Right lobe of liver (tissue), 6 donors: ENCODE measurements around the gene CAMK1G. TPM values are rescaled to one million over a fixed set of nuclear protein-coding genes. Genes with fewer than 3 reads are reported as not detected.

Source experiments
- ATAC-seq, 4 donors: fragments of 200-7000 bp; cut with Tn5 transposase; one replicate each; pipeline ENCODE4 v1.9.1; 2020; ENCODE audit warnings: mild to moderate bottlenecking in 4 of 4, moderate library complexity in 4 of 4
- DNase-seq, 3 donors: peaks; one replicate each; pipeline ENCODE4 v3.0.0-alpha.2; 2020
- H3K27ac ChIP-seq, 3 donors: fragments of 200-600 bp; one replicate each; pipeline ENCODE4 v1.8.0; 2022
- H3K27me3 ChIP-seq, 2 donors: fragments of 200-600 bp; one replicate each; pipeline ENCODE4 v1.8.0; 2022
- H3K36me3 ChIP-seq, 4 donors: fragments of 200-600 bp; sonication (generic) in 1 of 4; one replicate each; pipeline versions ENCODE4 v1.5.1 to v1.8.0; 2017 to 2022; ENCODE audit warnings: control low read depth in 1 of 4
- H3K4me1 ChIP-seq, 4 donors: fragments of 200-600 bp; sonication (generic) in 1 of 4; one replicate each; pipeline versions ENCODE4 v1.5.1 to v1.8.0; 2017 to 2022; ENCODE audit warnings: control low read depth in 1 of 4
- H3K4me3 ChIP-seq, 3 donors: fragments of 200-600 bp; one replicate each; pipeline ENCODE4 v1.8.0; 2022
- H3K9me3 ChIP-seq, 4 donors: fragments of 200-600 bp; sonication (generic) in 1 of 4; one replicate each; pipeline versions ENCODE4 v1.5.1 to v1.8.0; 2017 to 2022; ENCODE audit warnings: control low read depth in 1 of 4
- CTCF ChIP-seq, 4 donors: fragments of 200-600 bp in 3 of 4; fragments of 450-650 bp in 1 of 4; IDR thresholded peaks; one replicate each; pipeline versions ENCODE4 v1.5.1 to v1.8.0; 2016 to 2022; ENCODE audit warnings: antibody characterized with exemption in 4 of 4, mild to moderate bottlenecking in 2 of 4
- POLR2A ChIP-seq: fragments of 450-650 bp; IDR thresholded peaks from one replicate; pipeline ENCODE4 v1.6.1; 2017; ENCODE audit warnings: antibody characterized with exemption, mild to moderate bottlenecking
- WGBS: methylation state at CpG from one replicate; pipeline ENCODE4 v1.1.6; 2018; ENCODE audit warnings: low coverage, low lambda C conversion rate; ENCODE audit not compliant: insufficient coverage; ENCODE audit errors: missing lambda C conversion rate; 5-methylcytosine and 5-hydroxymethylcytosine counted together
- intact Hi-C, 2 donors: fragments of 100-400 bp; cut with DNase I; formaldehyde crosslinking; loops; one replicate each; pipeline versions ENCODE4 v1.11.2 to v1.14.1; 2022
- total RNA-seq, 6 experiments: library from RNA; depleted of rRNA in 2 of 6; stranded (reverse); fragments of >200 nt in 2 of 6; fragmentation: NEBNext Ultra II Directional in 3 of 6; extraction: Animal tissue kit (Norgen Biotek cat#: 25700) in 3 of 6; gene quantifications; one replicate each; pipeline versions ENCODE4 v1.1.0 to v1.2.4, GENCODE V29; 2016 to 2023
- donor health status: DM: no; HTN: yes; CAD: no.
- donor health status: DM: no; HTN: no; CAD: no.
- donor health status: DM: no; HTN: no; CAD: no.
- donor health status: DM: no; HTN: yes; CAD: no.
- donor health status: DM: no; HTN: yes; CAD: no.

CAMK1G gene
- total RNA-seq, 6 experiments from 2014 or later: 0.17 to 0.80 (median 0.37) TPM; not detected in 2

DNA sequence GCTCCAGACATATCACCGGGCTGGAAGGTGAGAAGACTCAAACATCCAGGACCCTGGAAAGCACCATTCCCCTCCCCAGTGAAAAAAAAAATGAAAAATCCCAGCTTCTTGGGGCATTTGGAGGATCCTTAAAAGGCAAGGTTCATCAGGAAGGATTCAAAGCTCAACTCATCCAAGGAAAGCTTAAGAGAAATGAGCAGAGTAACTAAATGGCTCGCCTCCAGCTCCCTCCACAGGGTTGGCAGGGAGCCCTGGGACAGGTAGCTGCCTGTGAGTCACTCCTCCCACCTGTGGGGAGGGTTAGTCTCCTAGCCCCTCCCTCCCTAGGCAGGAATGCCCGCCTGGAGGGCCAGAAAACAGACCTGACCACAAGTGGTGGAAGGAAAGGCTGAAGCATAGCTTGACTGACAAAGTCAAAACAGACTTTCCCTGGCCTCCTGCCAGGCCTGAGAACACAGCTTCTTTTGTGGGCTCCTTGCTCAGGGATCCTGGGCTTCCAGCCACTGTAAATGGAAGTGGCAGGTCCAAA is 69.4 kb downstream of the CAMK1G start:
- Histone ChIP-seq H3K9me3 (no peaks in the 10 kb centered on the region), H3K27me3 (no peaks in the 10 kb centered on the region), H3K4me3 (no peak overlapping the region), H3K27ac (peak overlapping the region; percentile 36 to 68 (median 42)), H3K4me1 (peaks cover 0 to 51% (median 24%) of the 10 kb centered on the region in 4 donors), H3K36me3 (no peaks in the 10 kb centered on the region)
- TF ChIP-seq CTCF (IDR thresholded peaks at IDR 0.05) (no peak), POLR2A (peak; percentile 71)
- 47% methylated on average over 2 of the region's 3 CpGs for WGBS
- DNase-seq: peak; percentile 86 to 93 (median 91)
- intact Hi-C loops: no loop called here
- peak; percentile 55 to 80 (median 74) for ATAC-seq

- DNase-seq (peak in 1 of 3 donors; percentile 27), ATAC-seq (peak; percentile 37 to 65 (median 42))
- no peaks in the 10 kb centered on the region for H3K27me3 ChIP-seq
- no peaks in the 10 kb centered on the region for H3K36me3 ChIP-seq
- no peak overlapping the region for H3K4me3 ChIP-seq
- 26% methylated on average over 5 of the region's 7 CpGs for WGBS
- H3K9me3 ChIP-seq: no peaks in the 10 kb centered on the region
- TF ChIP-seq CTCF (IDR thresholded peaks at IDR 0.05): no peak
- TF ChIP-seq POLR2A: peak; percentile 66
- peaks cover 0 to 60% (median 28%) of the 10 kb centered on the region in 4 donors for H3K4me1 ChIP-seq
- H3K27ac ChIP-seq: peak overlapping the region; percentile 36 to 68 (median 42)
- intact Hi-C loops: no loop called here
Measured at GRCh38 chr1:209653915-209654351, 70.4 kb downstream of the CAMK1G start.

- Histone ChIP-seq H3K9me3 (no peaks in the 10 kb centered on the region), H3K27ac (no peak overlapping the region), H3K27me3 (no peaks in the 10 kb centered on the region), H3K4me3 (no peak overlapping the region), H3K36me3 (no peaks in the 10 kb centered on the region), H3K4me1 (peaks cover 0 to 61% (median 30%) of the 10 kb centered on the region in 4 donors)
- intact Hi-C loops: no loop called here
- TF ChIP-seq CTCF (IDR thresholded peaks at IDR 0.05) (no peak), POLR2A (no peak)
- 63% methylated on average over 5 of the region's 9 CpGs for WGBS
- ATAC-seq (peak in 2 of 4 donors; percentile 1 to 23), DNase-seq (peak in 1 of 3 donors; percentile 38)
Measured at GRCh38 chr1:209655411-209656231, 72.1 kb downstream of the CAMK1G start.

DNA sequence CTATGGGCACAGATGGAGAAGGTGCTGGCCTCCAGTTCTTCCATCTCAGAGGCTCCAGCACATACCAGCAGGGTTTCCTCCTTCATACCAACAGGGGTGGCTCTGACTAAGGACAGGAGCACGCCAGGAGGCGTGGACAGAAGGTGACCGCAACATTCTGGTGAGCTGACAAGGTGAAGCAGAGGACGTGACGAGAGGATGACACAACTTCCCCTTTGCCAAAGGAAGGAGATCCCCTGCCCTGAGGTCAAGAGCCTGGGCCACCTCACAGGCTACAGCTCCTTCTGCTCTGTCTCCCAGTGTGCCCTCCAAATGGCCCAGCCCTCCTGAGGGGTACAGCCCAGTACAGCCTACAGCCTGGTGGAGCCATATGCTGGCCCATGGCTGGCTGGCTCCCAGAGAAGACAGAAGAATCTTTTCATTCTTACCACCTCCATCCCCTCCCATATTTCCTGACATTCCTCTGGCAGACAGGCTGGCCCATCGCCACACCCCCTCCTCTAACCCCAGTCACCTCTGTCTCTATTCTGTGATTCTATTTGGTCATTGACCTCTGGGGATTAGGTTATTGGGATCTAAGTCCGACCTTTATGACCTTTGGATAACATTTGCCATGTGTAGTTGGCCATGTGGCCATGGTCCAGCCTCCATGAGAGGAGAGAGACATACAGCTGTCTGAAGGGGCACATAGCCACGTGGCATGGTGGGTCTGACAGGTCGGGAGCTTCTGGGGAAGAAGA is 73.8 kb downstream of the CAMK1G start:
- no peaks in the 10 kb centered on the region for H3K9me3 ChIP-seq
- H3K4me1 ChIP-seq: peaks cover 0 to 75% (median 37%) of the 10 kb centered on the region in 4 donors
- no peak overlapping the region for H3K4me3 ChIP-seq
- H3K36me3 ChIP-seq: no peaks in the 10 kb centered on the region
- H3K27ac ChIP-seq: peak overlapping the region; percentile 21 to 45 (median 24)
- no peak for TF ChIP-seq CTCF (IDR thresholded peaks at IDR 0.05)
- TF ChIP-seq POLR2A: peak; percentile 3
- 21% methylated on average over 4 of the region's 9 CpGs for WGBS
- peak; percentile 75 to 82 (median 80) for DNase-seq
- intact Hi-C loops: no loop called here
- peak; percentile 63 to 78 (median 68) for ATAC-seq
- H3K27me3 ChIP-seq: no peaks in the 10 kb centered on the region
